Endothelial cell (in vitro differentiated cells): ENCODE data around the gene KCNIP4. TPM values are rescaled to one million over a fixed set of nuclear protein-coding genes. Genes with fewer than 3 reads are reported as not detected.

Experiments
- DNase-seq: peaks from one replicate; pipeline ENCODE4 v3.0.0; 2021; ENCODE audit warnings: low spot score
- H3K27ac Mint-ChIP-seq: one replicate; pipeline ENCODE4 v1.8.0; 2021; ENCODE audit warnings: mixed read lengths, inconsistent platforms; ENCODE audit not compliant: unreplicated experiment
- H3K27me3 Mint-ChIP-seq: one replicate; pipeline ENCODE4 v1.8.0; 2021; ENCODE audit warnings: mild to moderate bottlenecking, moderate library complexity, mixed read lengths, inconsistent platforms; ENCODE audit not compliant: unreplicated experiment
- H3K36me3 Mint-ChIP-seq: one replicate; pipeline ENCODE4 v1.8.0; 2021; ENCODE audit warnings: mild to moderate bottlenecking, low read depth, mixed read lengths, inconsistent platforms; ENCODE audit not compliant: unreplicated experiment
- H3K4me1 Mint-ChIP-seq: one replicate; pipeline ENCODE4 v1.8.0; 2021; ENCODE audit warnings: mild to moderate bottlenecking, mixed read lengths, inconsistent platforms; ENCODE audit not compliant: unreplicated experiment
- H3K4me3 Mint-ChIP-seq: one replicate; pipeline ENCODE4 v1.8.0; 2021; ENCODE audit warnings: mild to moderate bottlenecking, mixed read lengths, inconsistent platforms; ENCODE audit not compliant: unreplicated experiment
- H3K9me3 Mint-ChIP-seq: one replicate; pipeline ENCODE4 v1.8.0; 2021; ENCODE audit warnings: mixed read lengths, inconsistent platforms; ENCODE audit not compliant: unreplicated experiment
- CTCF ChIP-seq: fragments of 200-600 bp; sonication (generic); IDR thresholded peaks from one replicate; pipeline ENCODE4 v1.5.0; 2021; ENCODE audit warnings: antibody characterized with exemption; ENCODE audit not compliant: unreplicated experiment
- total RNA-seq: library from RNA; stranded (reverse); fragmentation: NEBNext Ultra II Directional; extraction: Animal tissue kit (Norgen Biotek cat#: 25700); gene quantifications from one replicate; pipeline ENCODE4 v1.2.1, GENCODE V29; 2021; ENCODE audit not compliant: unreplicated experiment

KCNIP4 gene
- total RNA-seq, 1 donor from 2014 or later = 0.31 TPM

GRCh38 chr4:21864686-21865085 lies 83.9 kb downstream of the KCNIP4 start:
- no peak for TF ChIP-seq CTCF
- DNase-seq = no peak
- Mint-ChIP-seq H3K36me3 (no peaks in the 10 kb centered on the region), H3K4me3 (no peak overlapping the region), H3K27ac (no peak overlapping the region), H3K9me3 (no peaks in the 10 kb centered on the region), H3K27me3 (peaks cover 1% of the 10 kb centered on the region), H3K4me1 (no peaks in the 10 kb centered on the region)

- Mint-ChIP-seq H3K27me3 (peaks cover 1% of the 10 kb centered on the region), H3K36me3 (no peaks in the 10 kb centered on the region), H3K4me1 (no peaks in the 10 kb centered on the region), H3K9me3 (no peaks in the 10 kb centered on the region), H3K4me3 (no peak overlapping the region), H3K27ac (no peak overlapping the region)
- TF ChIP-seq CTCF = no peak
- no peak for DNase-seq
Observed at GRCh38 chr4:21862917-21863316, 85.7 kb downstream of the KCNIP4 start.

- TF ChIP-seq CTCF = no peak
- H3K4me1 Mint-ChIP-seq = no peaks in the 10 kb centered on the region
- no peaks in the 10 kb centered on the region for H3K9me3 Mint-ChIP-seq
- no peaks in the 10 kb centered on the region for H3K27me3 Mint-ChIP-seq
- H3K27ac Mint-ChIP-seq = no peak overlapping the region
- no peak overlapping the region for H3K4me3 Mint-ChIP-seq
- no peak for DNase-seq
- no peaks in the 10 kb centered on the region for H3K36me3 Mint-ChIP-seq
Observed at GRCh38 chr4:21858971-21859370, 89.6 kb downstream of the KCNIP4 start.

- Mint-ChIP-seq H3K36me3 (no peaks in the 10 kb centered on the region), H3K4me3 (no peak overlapping the region), H3K9me3 (no peaks in the 10 kb centered on the region), H3K4me1 (no peaks in the 10 kb centered on the region), H3K27ac (no peak overlapping the region), H3K27me3 (no peaks in the 10 kb centered on the region)
- no peak for DNase-seq
- no peak for TF ChIP-seq CTCF
Observed at GRCh38 chr4:21856754-21857153, 91.8 kb downstream of the KCNIP4 start.

GRCh38 chr4:21856301-21856700 lies 92.3 kb downstream of the KCNIP4 start:
- TF ChIP-seq CTCF = no peak

More at GRCh38 chr4:21856301-21856700, 92.3 kb downstream of the KCNIP4 start:
- H3K4me3 Mint-ChIP-seq = no peak overlapping the region
- no peaks in the 10 kb centered on the region for H3K9me3 Mint-ChIP-seq
- no peaks in the 10 kb centered on the region for H3K27me3 Mint-ChIP-seq
- H3K27ac Mint-ChIP-seq = no peak overlapping the region
- H3K36me3 Mint-ChIP-seq = no peaks in the 10 kb centered on the region
- DNase-seq = no peak
- H3K4me1 Mint-ChIP-seq = no peaks in the 10 kb centered on the region
